Femur (tissue), 1 donor: ENCODE measurements around the gene USP19.
A peak's percentile ranks its signal among the peaks of the same experiment; 100 is the strongest.

Experiments
- DNase-seq: peaks from one replicate; pipeline ENCODE4 v3.0.0-alpha.2; 2017

USP19 gene

DNA sequence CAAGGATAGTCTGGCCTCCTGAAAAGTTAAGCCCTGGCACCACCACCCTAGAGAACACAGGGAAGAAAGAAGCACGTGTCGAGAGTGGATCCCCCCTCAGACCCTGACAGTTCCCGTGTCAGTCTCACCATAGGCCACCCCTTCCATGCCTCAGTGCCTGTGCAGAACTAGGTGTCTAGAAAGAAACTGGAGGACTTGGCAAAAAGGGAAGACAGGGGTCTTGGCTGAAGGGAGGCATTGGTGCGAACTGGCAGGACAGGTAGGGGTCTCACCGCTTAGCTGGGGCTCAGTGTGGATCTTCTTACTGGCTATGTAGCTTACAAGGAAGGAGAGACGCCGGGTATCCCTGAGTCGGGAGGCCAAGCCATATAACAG, 16.6 kb downstream of the USP19 start:
- DNase-seq: no peak

DNA sequence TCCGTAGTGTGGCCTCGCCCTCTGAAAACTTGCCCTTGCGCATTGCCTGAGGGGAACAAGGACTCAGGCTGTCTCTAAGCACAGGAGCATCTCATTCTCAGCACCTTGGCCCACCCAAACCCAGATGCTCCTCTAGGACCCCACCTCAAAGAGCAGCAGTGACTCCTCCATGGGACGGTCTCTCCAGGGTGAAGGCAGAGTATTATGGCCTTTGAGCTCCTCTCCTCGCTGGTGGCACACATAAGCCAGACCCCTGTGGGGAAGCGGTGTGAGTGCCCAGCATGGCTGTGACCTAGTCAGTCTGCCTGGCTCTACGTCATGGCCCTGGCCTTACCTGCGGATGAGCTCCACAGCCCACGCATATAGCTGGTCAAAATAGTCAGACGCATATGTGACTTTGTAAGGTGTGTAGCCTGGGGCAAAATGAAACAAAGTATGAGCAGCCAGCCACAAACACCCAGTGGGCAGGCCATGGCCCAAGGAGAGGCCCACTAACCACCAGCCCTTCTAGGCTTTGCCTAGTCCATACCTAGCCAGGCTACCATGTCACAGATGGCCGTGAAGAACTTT, 20.5 kb downstream of the USP19 start:
- DNase-seq: no peak

DNA sequence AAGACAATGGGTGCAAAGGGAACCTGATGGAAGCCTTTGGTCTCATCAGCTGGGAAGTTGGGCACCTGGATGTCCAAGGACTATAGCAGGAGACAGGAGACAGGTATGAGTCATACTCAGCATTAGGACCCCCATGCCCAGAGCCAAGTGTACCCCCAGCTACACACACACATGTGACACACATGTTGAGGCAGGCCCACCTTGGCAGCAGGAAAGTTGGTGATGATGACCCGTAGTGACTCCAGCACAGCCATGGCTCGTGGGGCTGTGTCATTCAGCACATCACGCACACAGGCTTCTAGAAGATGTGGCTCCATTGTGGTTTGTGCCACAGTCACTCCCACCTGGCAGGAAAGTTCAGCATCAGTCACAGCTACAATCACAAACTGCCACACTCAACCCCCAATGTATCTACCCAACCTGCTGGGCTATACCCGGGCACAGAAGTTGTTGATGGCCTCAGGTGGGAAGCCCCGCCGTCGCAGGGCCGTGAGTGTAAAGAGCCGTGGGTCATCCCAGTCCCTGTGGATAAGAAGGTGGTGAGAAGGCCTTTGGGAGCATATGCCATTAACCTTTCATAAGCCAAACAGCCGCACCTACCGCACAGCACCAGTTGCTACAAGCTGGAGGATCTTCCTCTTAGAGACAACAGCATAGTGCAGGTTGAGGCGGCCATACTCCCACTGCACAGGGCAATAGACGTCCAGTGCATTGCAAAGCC, 21.6 kb downstream of the USP19 start:
- no peak for DNase-seq

DNA sequence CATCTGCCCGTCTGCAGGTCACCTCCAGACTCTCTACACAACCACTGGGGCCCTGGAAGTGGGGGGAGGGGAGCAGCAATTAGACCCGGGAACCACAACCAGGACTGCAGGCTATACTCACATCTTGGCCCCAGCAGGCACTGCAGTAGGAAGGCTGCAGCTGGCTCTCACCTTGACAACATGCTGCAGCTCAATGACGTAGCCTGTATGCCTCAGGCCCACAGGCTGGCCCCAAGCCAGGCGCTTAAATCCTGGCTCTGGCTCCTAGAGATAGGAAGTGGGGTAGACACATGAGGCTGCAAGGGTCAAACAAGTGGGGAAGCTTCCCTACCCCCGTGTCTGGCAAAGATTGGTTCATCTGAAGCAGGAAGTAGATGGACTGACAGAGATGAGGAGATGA, 22.2 kb downstream of the USP19 start:
- DNase-seq: no peak

DNA sequence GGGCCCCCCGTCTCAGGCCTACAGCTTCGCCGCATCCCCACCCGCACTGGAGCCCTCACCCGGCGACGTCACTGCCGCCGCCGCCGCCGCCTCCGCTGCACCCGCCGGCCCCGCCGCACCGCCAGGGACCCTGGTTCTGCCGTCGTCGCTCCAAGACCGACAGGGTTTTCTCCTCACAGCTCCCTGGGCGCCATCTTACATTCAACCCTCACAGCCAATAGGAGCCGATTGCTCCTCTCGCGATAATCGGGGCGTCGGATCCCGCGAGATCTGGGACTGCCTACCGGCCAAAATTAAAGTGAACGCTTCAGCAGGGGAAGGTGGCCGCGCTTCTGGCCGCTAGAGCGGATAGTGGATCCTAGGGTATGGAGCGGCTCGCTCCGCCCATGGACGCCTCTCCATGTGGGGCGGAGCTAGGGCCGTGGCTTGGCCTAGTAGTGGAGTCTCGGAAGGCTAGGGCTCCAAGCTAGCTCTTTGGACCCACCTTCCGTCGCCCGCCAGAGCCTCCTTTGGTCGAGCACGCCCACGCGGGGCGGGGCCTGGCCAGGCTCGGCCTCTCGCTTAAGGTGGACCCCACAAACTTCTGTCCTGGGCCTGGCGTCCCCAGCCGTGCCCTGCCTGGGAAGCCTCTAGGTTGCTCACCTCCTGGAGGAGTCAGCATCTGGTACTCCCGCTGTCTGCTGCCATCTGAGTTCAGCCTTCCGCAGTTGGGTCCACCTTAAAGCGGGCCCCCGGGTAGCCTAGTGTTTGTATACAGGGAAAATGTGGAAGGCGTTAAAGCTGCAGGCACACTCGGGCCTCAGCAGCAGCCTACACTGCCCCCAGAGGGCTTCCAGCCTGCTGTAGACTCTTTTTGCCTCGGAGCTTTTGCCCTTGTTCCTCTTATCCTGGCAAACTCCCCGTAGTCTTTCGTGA, 26.5 kb downstream of the USP19 start, which contains the start of gene QRICH1:
QRICH1 (minus strand) TSS at position 219 of the 915 bp plus-strand sequence. CDS start 17,054 bp downstream, outside the sequence.
- peak; percentile 99 for DNase-seq

DNA sequence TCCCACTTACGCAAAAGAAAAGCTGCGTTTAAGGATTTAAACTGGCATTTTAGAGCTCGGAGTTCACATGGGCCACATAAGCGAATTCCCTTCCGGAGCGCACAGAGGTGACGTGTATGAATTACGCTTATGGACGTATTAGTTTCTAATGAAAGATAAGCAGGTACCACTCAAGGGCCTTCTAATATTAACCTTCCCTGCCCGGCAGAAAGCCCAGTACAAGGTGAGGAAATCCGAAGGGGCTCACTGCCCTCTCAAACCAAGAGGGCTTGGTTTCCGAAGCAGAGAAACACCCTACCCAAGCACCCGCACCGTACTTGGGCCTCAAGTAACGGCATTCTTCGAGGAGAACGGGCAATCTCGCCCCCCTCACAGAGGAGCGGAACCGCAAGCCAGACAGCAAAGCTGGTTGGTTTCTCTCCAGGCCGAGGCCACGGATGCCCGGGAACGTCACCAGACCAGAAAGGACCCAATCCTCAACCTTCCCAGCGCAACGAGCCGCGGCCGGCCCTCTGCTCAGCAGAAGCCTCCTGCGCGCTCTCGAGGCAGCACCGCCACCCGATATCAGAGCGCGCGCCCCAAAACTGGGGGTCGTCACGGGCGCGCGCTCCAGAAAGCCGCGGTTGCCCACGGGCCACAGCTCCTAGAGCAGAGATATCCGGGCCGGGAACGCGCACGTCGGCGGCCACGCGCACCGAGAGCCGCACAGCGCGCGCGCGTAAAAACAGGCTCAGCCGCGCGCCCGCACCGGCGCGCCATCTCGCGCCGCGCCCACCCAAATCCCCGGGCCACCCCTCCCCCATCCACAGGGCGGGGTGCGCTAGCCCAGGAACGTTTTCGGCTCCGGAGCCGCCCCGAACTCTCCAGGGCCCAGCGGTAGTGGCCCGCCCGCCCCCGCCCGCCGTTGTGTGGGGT, 27.4 kb downstream of the USP19 start:
- peak; percentile 88 for DNase-seq

DNA sequence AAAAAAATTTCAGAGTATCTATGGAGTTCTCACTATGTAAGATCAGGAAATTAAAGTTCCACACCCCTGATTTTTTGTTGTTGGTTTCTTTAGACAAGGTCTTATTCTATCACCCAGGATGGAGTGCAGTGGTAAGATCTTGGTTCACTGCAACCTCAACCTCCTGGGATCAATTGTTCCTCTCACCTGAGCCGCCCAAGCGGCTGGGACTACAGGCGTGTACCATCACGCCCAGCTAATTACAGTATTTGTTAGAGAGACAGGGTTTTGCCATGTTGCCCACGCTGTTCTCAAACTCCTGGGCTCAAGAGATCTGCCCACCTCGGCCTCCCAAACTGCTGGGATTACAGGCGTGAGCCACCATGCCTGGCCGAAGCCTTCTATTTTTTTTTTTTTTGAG, 39.2 kb downstream of the USP19 start:
- DNase-seq: no peak

DNA sequence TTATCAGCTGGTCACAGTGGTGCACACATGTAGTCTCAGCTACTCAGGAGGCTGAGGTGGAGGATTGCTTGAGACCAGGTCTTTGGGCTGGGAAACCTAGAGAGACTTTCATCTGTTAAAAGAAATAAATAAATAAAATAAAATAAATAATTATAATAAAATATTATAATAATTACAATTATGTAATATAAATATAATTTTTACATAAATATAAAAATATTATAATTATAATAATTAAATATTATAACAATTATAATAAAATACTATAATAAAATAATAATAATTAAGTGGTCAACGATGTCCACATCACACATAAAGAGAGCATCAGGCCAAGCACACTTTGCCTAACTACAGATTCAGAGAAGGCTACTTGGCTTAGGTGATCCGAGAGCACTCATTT, 41.4 kb downstream of the USP19 start:
- DNase-seq: no peak

DNA sequence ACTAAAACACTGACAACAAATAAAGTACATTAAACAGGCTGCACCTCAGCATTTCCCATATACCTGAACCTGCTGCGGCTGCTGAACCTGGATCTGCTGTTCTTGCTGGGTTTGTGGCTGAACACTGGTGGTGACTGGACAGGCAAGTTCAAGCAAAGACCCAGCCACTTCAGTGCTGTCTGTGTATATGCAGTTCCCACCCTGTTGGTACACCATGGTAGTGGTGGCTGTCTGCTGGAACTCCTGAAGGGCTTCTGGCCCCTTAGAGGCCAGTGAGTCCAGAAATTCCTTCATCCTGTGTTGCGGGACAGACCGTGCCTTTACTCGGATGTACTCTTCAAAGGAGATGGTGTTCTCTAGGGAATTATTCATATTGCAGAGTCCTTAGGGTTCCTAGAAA, 44.0 kb downstream of the USP19 start:
- no peak for DNase-seq

DNA sequence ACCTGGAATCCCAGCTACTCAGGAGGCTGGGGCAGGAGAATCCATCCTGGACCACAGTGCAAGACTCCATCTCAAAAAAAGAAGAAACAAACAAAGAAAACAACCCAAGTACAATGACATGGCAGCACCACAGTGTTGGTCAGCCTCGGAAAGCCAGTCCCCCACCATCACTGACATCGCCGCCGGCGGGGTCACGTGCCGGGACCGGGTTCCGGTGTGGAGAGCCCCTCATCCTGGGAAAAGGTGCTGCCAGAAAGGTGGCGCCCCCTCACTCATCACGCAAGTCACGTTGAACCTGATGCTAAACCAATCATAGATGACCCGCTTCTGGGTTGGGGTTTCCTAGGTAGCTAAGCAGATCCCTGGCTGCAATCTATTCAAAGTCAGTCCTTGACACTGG, 44.5 kb downstream of the USP19 start:
- no peak for DNase-seq
